K562 (cell line): ENCODE data around the gene TIMM44. TPM values are rescaled to one million over a fixed set of nuclear protein-coding genes. Genes with fewer than 3 reads are reported as not detected.
A peak's percentile ranks its signal among the peaks of the same experiment; 100 is the strongest.

Experiments
- BRF2 ChIP-seq: IDR thresholded peaks from 3 replicates; pipeline ENCODE4 v1.6.1; 2011; ENCODE audit warnings: borderline replicate concordance, mild to moderate bottlenecking; ENCODE audit not compliant: insufficient read length, insufficient read depth
- CHD4 ChIP-seq: fragments of 200-600 bp; sonication (generic); IDR thresholded peaks from 3 replicates; pipeline ENCODE4 v1.6.1; 2012; ENCODE audit warnings: low read depth, mild to moderate bottlenecking, mixed read lengths, low read length, inconsistent platforms; ENCODE audit not compliant: insufficient read depth, insufficient replicate concordance, poor library complexity, severe bottlenecking
- DMBX1 ChIP-seq: fragments of 250-450 bp; sonication (Bioruptor Pico); IDR thresholded peaks from 2 replicates; pipeline ENCODE4 v1.8.0; 2022; ENCODE audit warnings: inconsistent platforms, mild to moderate bottlenecking, moderate library complexity, borderline replicate concordance
- FOXK2 ChIP-seq, 2 experiments: fragments of 450-650 bp; IDR thresholded peaks in 1 of 2; conservative IDR thresholded peaks in 1 of 2; 2 replicates each; pipeline ENCODE4 v1.6.1; 2016; ENCODE audit warnings: low read depth in 2 of 2, mild to moderate bottlenecking in 1 of 2
- GATA2 ChIP-seq: sonication (generic); formaldehyde crosslinking; IDR thresholded peaks from 2 replicates; pipeline ENCODE4 v1.4.0; 2020; ENCODE audit warnings: mild to moderate bottlenecking, missing genetic modification reagents
- MEF2A ChIP-seq: IDR thresholded peaks from 2 replicates; pipeline ENCODE4 v1.6.1; 2011; ENCODE audit warnings: low read depth, mild to moderate bottlenecking, low read length, moderate library complexity; ENCODE audit not compliant: control insufficient read depth
- PBX2 ChIP-seq, 2 experiments: IDR thresholded peaks in 1 of 2; conservative IDR thresholded peaks in 1 of 2; 2 replicates each; pipeline ENCODE4 v1.6.1; 2016; ENCODE audit warnings: low read depth in 2 of 2, mild to moderate bottlenecking in 1 of 2, missing compliant biosample characterization in 1 of 2, missing genetic modification characterization in 1 of 2, moderate library complexity in 1 of 2
- POLR2AphosphoS2 ChIP-seq: IDR thresholded peaks from 2 replicates; pipeline ENCODE4 v1.6.1; 2012; ENCODE audit warnings: low read length, improper control_type of control experiment
- SRSF7 ChIP-seq: fragments of 200-400 bp; formaldehyde crosslinking; optimal IDR thresholded peaks from 2 replicates; pipeline ENCODE3; 2017; ENCODE audit warnings: mild to moderate bottlenecking, low read depth, low read length
- ZBTB11 ChIP-seq, 3 experiments: fragments of 200-800 bp in 1 of 3; fragments of 250-450 bp in 1 of 3; fragments of 450-650 bp in 1 of 3; sonication (Bioruptor Pico) in 1 of 3; sonication (Bioruptor generic) in 1 of 3; formaldehyde crosslinking in 1 of 3; IDR thresholded peaks; 2 replicates each; pipeline versions ENCODE4 v1.6.1 to v1.8.0; 2016 to 2022; ENCODE audit warnings: mild to moderate bottlenecking in 2 of 3, missing genetic modification characterization in 2 of 3, missing compliant biosample characterization in 1 of 3, moderate library complexity in 1 of 3
- ZBTB9 ChIP-seq: fragments of 450-650 bp; formaldehyde crosslinking; IDR thresholded peaks from 2 replicates; pipeline ENCODE4 v1.4.0; 2020; ENCODE audit warnings: mild to moderate bottlenecking, moderate library complexity
- ZC3H4 ChIP-seq: sonication (generic); formaldehyde crosslinking; IDR thresholded peaks from 2 replicates; pipeline ENCODE4 v1.9.0; 2021; ENCODE audit warnings: missing genetic modification reagents, borderline replicate concordance
- ZNF174 ChIP-seq: fragments of 250-450 bp; sonication (Bioruptor Pico); IDR thresholded peaks from 2 replicates; pipeline ENCODE4 v1.4.0; 2020; ENCODE audit warnings: mild to moderate bottlenecking
- ZNF57 ChIP-seq: fragments of 450-650 bp; formaldehyde crosslinking; IDR thresholded peaks from 2 replicates; pipeline ENCODE4 v1.4.0; 2020; ENCODE audit warnings: mild to moderate bottlenecking, moderate library complexity
- ZNF699 ChIP-seq: fragments of 250-450 bp; sonication (Bioruptor Pico); IDR thresholded peaks from 2 replicates; pipeline ENCODE4 v1.8.0; 2021; ENCODE audit warnings: mild to moderate bottlenecking, moderate library complexity; ENCODE audit not compliant: insufficient replicate concordance
- polyA plus RNA-seq, 8 experiments: library from polyadenylated mRNA; depleted of rRNA in 4 of 8; stranded (reverse) in 5 of 8; unstranded in 3 of 8; fragments of >200 nt; fragmentation: Nextera tagmentation in 2 of 8; fragmentation: Illumina TruSeq in 1 of 8; extraction: Ambion mirVana in 2 of 8; extraction: Trizol in 1 of 8; gene quantifications; 2 replicates each; pipeline versions ENCODE4 v1.2.1 to v1.2.3, GENCODE V29; 2011 to 2014; ENCODE audit warnings: inconsistent platforms in 1 of 8, missing spikeins in 1 of 8
- total RNA-seq, 7 experiments: library from RNA; depleted of rRNA in 6 of 7; stranded (reverse); fragments of >200 nt in 6 of 7; fragmentation: Illumina TruSeq in 2 of 7; extraction: Trizol in 2 of 7; gene quantifications; 2 replicates each; pipeline versions ENCODE4 v1.2.1 to v1.2.3, GENCODE V29; 2011 to 2021; ENCODE audit warnings: low replicate concordance in 1 of 7

TIMM44 gene
- total and polyA plus RNA-seq, 9 of the 15 experiments (the other 6 are each of a cell fraction or from before 2014, with no cell fraction given): 10.3 to 231 (median 89.3) TPM

GRCh38 chr19:7903244-7904073 lies 40.0 kb downstream of the TIMM44 start, which contains the start of gene MAP2K7 (continued):
- TF ChIP-seq ZBTB11 (CRISPR knock-in tag; IDR thresholded peaks at IDR 0.05) (0 out of 6 replicates have a peak, but pooled peaks of 1 of the 3 experiments have one; percentile 24), GATA2 (CRISPR knock-in tag) (no peak), BRF2 (no peak), ZBTB9 (CRISPR knock-in tag) (no peak; the same call in 1 of the 2 replicates), ZNF57 (CRISPR knock-in tag) (no peak), CHD4 (no peak), DMBX1 (CRISPR knock-in tag) (no peak), PBX2 (CRISPR knock-in tag; IDR thresholded peaks at IDR 0.05; ENCODE audit: low read depth) (no peak), PBX2 (tag; conservative IDR thresholded peaks at IDR 0.05; ENCODE audit: low read depth) (no peak), ZNF174 (CRISPR knock-in tag) (no peak), ZNF699 (CRISPR knock-in tag) (no peak), SRSF7 (no peak), ZC3H4 (CRISPR knock-in tag) (no peak), POLR2AphosphoS2 (peak; percentile 64; the same call in 1 of the 2 replicates), MEF2A (no peak), FOXK2 (conservative IDR thresholded peaks at IDR 0.05 in 1 of 2, IDR thresholded peaks at IDR 0.05 in 1 of 2; ENCODE audit: low read depth in 2 of 2) (peak; percentile 72 to 76; a peak in 2 of 4 replicates)
